HG02938 (cell line): ENCODE results near the gene ARHGDIA.

ENCODE experiments used
- ATAC-seq: cut with Tn5 transposase; IDR thresholded peaks from one replicate; pipeline ENCODE4 v1.9.1; 2021; ENCODE audit warnings: mild to moderate bottlenecking, moderate library complexity; ENCODE audit not compliant: unreplicated experiment

The ARHGDIA gene

GRCh38 chr17:81906476-81907218 lies 35.5 kb upstream of the ARHGDIA start:
- ATAC-seq, result no peak

GRCh38 chr17:81905993-81906392 lies 34.9 kb upstream of the ARHGDIA start:
- no peak for ATAC-seq

- no peak for ATAC-seq
Observed at GRCh38 chr17:81905424-81905875, 34.3 kb upstream of the ARHGDIA start.

- ATAC-seq, result no peak
Observed at GRCh38 chr17:81904600-81905423, 33.7 kb upstream of the ARHGDIA start.

- ATAC-seq, result no peak
Observed at GRCh38 chr17:81903896-81904599, 32.9 kb upstream of the ARHGDIA start.

- ATAC-seq, result no peak
Observed at GRCh38 chr17:81903415-81903831, 32.3 kb upstream of the ARHGDIA start.

- no peak for ATAC-seq
Observed at GRCh38 chr17:81902653-81903414, 31.7 kb upstream of the ARHGDIA start.

GRCh38 chr17:81902023-81902652 lies 31.0 kb upstream of the ARHGDIA start, which contains the start of gene NPB:
TSS of gene NPB (plus strand) at chr17:81902238. CDS start at chr17:81902278, 40 bp downstream.
- no peak for ATAC-seq

- no peak for ATAC-seq
Observed at GRCh38 chr17:81901167-81902022, 30.3 kb upstream of the ARHGDIA start.

- ATAC-seq, result no peak
Observed at GRCh38 chr17:81900181-81900820, 29.2 kb upstream of the ARHGDIA start.

GRCh38 chr17:81899514-81900166 lies 28.5 kb upstream of the ARHGDIA start:
- ATAC-seq, result no peak

GRCh38 chr17:81898885-81899284 lies 27.7 kb upstream of the ARHGDIA start:
- no peak for ATAC-seq

- ATAC-seq, result no peak
Observed at GRCh38 chr17:81898029-81898866, 27.1 kb upstream of the ARHGDIA start.

GRCh38 chr17:81895400-81895799 lies 24.3 kb upstream of the ARHGDIA start:
- no peak for ATAC-seq

- ATAC-seq, result no peak
Observed at GRCh38 chr17:81891303-81891552, 20.1 kb upstream of the ARHGDIA start.

- ATAC-seq, result no peak
Observed at GRCh38 chr17:81890447-81891302, 19.5 kb upstream of the ARHGDIA start.

- no peak for ATAC-seq
Observed at GRCh38 chr17:81889602-81890001, 18.5 kb upstream of the ARHGDIA start.
